Muscle of arm (tissue), 12 donors: Measurements from ENCODE around the gene MMP28. TPM values are rescaled to one million over a fixed set of nuclear protein-coding genes. Genes with fewer than 3 reads are reported as not detected.
"Not testable (repeated sequence)": the region's sequence is repeated elsewhere in the genome, so short reads cannot be mapped to it uniquely, and the experiment has no call there.

ENCODE experiments used
- DNase-seq: peaks from one replicate; pipeline ENCODE4 v3.0.0-alpha.2; 2013
- polyA plus RNA-seq, 12 donors: library from polyadenylated mRNA; unstranded; fragments of 120-200 nt; gene quantifications; one replicate each; pipeline ENCODE4 v1.2.1, GENCODE V29; 2013; ENCODE audit not compliant: insufficient read length in 12 of 12

The MMP28 gene
- polyA plus RNA-seq, 12 donors = 2.2 to 14.3 (median 3.7) TPM; not detected in 1

DNA sequence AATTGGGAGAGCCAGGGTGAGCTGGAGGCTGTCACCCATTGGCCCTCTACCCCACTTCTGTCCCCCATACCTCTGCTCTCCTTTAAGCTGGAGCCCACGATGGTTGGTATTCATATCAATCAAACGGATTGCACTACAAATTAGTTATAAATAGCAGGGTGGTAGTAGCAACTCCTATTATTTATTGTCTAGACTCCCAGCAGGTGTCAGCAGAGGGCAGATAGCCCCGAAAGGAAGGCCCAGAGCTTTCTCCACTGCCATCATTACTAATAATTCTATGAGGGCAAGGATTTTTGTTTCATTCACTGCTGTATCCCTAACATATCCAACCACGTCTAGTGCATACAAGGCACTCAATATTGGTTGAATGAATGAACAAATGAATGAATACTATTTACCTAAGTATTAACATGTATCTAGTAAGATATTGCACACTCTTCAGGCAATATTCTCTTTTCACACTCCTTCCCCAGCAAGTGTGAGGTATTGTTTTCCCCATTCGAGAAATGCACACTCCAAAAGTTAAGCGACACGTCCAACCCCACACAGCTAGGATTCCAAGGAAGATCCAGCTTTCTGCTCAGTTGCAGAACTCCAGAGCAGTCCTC is 28.4 kb downstream of the MMP28 start:
- DNase-seq = peak; percentile 35

DNA sequence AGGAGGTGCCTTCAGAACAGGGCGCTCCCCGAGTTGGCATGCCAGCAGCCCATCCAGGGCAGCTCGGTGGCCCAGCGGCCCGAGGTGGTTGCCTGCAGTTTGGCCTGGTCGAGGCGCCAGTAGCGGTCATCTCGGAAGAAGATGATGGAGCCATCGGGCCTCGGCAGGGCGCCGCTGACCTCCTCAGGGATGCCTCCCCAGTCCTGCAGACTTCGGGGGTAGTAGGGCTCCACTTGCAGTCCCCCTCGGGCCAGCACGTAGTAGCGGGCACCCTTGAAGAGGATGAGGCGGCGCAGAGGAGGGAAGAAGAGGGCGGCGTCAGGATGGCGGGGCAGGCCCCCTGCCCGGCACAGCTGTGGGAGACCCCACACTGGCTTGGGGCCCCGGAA is 29.0 kb downstream of the MMP28 start:
- no peak for DNase-seq

DNA sequence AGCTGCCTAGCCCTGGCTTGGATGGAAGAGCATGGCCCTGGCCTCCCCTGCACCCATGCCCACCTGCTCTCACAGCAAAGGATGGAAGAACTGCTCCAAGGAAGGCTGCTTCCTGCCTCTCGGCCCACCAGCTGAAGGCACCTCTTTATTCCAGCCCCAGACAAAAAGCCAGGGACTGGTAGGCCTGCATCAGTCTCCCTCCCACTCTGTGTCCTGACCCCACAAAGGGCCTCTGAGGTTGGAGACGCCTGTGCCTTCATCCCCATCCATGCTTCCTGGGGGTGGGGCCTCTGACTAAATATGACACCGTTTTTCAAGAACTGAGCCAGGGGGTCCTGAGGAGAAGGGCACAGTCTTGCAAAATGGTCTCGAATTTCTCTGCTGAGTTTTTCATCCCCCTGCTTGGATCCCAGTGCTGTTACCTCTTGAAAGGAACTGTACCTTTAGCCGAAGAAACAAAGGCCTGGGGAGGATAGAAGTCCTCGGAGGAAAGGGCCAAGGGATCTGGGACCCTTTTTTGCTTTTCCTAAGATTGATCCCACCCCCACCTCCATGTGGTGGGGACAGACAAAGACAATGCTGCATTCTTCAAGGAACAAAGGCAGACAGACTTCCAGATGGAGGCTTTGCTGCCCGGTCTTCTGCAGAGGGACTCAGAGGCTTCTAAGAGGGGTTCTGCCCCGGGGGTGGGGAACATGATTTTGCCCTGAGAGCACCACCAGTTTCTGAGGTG is 29.5 kb downstream of the MMP28 start:
- no peak for DNase-seq

DNA sequence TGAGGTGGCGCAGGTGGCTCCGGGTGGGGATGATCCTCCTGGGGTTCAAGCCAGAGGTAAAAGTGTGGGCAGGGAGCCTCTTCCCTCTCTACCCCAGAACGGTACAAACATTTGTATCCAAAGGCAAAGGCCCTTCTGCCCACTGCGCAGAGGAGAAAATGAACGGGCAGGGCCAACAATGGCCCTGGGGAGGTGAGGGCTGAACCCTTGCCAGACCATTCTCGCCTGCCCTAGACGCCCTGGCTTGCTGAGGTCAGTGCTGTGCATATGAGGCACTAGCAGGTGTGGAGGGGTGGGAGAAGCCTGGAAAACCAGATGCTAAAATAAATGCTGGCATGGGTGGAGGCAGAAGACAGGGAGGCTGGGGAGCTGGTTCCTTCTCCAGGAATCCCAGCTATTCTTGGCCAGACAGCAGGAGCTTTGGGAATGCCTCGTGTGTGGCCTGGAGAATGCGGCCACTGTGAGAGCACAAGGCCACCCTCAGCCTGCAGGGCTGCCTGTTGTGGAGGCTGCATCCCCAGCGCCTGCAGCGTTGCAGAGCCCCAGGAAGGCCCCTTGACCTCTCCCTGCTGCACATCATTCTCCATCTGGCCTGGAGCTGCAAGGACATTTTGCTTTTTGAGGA is 30.2 kb downstream of the MMP28 start:
- no peak for DNase-seq

DNA sequence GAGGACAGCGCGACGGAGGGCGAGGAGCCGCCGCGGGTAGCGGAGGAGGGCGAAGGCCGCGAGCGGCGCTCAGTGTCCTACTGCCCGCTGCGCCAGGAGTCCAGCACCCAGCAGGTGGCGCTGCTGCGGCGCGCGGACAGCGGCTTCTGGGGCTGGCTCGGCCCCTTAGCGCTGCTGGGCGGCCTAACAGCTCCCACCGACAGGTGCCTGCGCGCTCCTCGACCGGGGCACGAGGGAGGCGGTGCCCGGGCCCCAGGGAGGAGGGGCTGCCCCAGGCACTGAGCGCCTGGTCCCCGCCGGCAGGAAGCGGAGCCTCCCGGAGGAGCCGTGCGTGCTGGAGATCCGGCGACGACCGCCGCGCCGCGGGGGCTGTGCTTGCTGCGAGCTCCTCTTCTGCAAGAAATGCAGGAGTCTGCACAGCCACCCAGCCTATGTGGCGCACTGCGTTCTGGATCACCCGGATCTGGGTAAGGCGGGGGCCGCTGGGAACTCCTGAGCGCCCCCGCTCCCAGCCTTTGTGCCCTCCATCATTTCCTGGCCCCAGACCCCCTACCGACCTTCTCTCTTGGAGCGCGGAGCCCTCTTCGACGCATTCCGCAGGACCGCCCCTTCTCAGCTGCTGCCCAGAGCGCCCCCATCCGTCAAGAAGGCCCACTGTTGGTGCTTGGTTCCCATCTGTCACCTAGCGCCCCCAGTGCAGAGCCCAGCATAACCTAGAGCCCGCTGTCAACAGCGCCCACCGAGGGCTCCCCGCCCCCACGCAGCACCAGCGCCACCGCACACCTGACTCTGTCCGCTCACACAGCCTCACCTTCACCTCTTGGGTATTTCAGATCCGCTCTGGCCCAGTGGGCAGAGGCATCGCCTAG is 31.1 kb downstream of the MMP28 start:
- peak; percentile 89 for DNase-seq

DNA sequence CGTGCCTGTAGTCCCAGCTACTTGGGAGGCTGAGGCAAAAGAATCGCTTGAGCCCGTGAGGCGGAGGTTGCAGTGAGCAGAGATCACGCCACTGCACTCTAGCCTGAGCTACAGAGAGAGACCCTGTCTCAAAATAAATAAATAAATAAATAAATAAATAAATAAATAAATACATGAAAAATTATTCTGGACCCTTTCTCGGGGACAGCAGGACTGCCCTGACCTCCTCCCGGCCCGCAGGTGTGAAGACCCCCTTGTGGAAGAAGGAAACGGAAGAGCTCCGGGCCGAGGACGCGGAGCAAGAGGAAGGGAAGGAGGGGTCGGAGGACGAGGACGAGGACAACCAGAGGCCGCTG is 31.7 kb downstream of the MMP28 start:
- no peak for DNase-seq

DNA sequence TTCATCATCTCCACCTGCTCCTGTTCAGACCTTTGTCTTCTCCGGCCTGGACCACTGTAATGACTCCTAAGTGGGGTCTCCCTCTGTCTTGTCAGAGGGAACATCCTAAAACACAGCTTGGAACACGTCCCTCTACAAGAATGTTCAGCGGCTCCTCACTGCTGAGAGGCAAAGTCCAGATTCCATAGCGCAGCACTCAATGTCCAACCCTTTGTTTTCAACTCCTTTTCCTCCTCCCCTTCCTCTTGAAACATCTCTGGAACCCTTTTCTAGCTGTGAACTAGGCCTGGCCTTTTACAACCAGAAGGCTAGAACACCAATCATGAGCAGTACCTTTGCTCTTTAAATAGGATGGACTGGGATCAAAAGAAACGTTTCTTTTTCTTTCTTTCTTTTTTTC is 33.8 kb downstream of the MMP28 start:
- DNase-seq = no peak

DNA sequence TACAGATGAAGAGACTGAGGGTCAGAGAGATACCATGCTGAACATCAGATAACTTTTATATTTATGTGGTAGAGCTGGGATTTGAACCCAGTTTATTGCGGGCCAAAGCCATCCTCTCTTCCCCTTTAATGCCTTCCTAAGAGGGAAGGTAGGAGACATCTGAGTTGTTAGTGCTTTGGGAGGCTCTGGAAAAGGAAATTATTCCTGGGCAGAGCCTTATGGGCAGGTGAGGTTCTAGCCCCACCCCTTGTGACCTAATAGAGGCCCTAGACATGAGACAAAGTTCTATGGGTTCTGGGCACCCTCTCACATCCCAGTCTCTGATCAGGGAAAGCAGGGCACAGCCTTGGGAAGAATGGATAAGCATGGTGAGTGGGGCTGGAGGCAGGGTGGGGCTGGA is 34.9 kb downstream of the MMP28 start, which contains the start of gene C17orf50:
C17orf50 (plus strand) TSS at position 301 of the 400 bp plus-strand sequence; CDS start at position 356, 55 bp downstream.
- DNase-seq = no peak

DNA sequence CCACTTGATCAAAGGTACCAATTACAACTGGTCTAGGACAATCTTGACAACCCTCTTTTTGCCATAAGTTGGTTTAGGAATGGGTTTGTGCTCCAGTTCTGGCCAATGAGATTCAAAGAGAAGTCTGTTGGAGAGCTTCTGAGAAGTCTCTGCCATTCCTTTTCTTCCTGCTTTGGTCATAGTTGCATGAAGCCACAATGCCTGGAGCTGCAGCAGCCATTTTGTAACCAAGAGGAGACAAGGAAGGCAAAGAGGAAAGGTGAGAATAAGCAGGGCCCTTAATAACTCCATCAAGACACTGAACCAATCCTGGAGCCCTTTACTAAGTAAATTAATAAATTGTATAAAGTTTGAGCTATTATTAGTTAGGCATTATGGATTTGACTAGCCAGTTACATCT is 38.2 kb downstream of the MMP28 start:
- no peak for DNase-seq

DNA sequence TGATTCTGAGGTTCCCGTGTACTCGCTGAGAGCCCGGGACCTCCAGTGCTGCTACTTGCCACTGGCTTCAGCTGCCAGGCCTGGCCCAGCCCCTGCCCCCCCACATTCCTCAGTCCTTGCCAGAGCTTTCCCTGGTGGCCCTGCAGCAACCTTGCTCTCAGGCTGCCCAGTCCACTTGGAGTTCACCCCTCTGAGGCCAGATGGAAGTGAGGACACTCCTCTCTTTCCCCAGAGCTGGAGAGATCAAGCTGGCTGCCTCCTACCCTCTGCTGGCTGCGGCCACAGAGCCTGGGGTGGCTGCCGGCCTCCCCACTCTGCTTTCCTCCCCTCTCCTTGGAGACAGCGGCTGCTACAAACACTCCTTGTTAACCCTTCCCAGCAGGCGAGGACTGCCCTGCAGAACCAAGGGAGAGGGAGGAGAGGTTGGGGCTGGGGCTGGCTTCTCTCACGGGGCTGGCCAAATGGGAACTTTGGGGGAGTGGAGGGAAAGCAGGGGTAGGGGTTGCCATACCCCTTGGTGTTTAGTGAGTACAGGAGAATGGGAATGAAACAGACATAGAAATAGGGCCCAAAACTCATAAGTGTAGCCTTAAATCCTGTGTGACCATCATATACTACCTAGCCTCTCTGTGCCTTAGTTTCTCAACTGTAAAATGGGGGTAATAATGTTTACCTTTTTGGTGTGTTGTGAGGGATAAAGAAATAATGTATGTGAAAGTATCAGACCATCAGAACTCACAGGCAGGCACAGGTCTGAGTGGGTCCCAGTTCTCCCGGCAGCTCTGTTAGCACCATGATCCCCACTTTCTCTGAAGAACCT is 42.3 kb downstream of the MMP28 start, which contains the start of gene GAS2L2:
GAS2L2 (minus strand) TSS at position 295 of the 820 bp plus-strand sequence. CDS start 389 bp downstream, outside the sequence.
- no peak for DNase-seq

DNA sequence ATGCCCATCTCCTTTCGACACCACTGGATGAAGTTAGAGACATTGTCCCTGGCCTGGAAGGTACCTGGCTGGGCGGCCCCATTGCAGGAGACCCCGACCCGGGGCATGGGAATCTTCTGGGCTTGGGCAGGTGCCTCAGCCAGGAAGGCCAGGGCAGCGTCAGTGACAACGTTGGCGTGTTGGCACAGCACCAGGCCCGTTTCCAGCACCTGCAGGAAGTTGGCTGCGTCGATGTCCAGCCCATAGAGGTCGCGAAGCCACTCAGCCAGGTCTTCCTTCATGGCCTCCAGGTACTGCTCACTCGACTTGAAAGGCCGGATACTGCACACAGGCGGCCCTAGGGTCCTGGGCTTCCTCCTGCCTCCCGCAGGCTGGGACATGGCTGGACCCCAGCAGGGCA is 43.0 kb downstream of the MMP28 start:
- DNase-seq = no peak

DNA sequence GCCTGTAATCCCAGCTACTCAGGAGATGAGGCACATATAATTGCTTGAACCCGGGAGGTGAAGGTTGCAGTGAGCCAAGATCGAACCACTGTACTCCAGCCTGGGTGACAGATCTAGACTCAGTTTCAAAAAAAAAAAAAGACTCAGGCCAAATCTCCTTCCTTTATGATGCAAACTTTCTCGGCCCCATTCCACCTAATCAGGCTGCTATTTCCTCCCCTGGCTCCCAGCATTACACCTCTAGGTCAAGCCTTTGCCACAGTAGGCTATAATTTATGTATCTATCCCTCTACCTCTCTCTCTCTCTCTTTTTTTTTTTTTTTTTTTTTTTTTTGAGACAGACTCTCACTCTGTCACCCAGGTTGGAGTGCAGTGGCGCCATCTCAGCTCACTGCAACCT is 43.9 kb downstream of the MMP28 start:
- DNase-seq = not testable (repeated sequence)

DNA sequence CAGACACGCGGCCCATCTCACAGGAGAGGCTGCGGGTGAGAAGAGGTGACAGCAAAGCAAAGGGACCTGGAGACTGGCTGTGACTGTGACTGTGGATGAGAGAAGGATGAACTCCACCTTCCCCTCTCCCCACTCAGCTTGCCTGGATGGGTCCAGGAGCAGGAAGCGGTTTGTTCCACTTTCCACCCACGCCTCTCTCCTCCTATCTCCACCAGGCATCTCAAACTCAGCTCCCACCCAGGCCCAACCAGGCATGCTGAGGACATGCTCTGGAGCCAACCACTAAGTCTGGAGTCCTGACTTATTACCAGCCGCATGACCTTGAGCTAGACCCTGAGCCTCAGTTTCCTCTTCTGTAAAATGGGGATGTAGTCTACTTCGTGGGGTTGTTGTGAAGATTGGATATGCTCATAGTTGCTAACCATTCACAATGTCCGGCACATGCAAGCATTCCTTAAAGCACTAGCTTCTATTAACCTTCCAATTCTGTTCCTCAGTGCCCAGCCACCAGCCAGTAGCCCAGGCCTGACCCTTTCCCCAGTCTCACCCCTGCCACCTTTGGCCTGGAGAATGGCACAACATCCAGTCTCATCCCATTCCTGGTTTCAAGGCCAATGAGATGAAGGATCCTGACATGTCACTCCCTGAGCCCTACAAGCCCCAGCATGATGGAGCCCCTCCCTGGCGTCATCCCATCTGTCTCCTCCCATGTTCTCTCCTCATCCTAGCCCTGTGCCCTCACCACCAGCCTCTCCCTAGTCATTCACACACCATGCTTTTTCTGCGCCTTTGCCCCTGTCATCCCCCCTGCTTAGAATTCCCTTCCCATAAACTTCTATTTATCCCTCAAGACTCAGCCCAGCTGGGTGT is 44.7 kb downstream of the MMP28 start:
- no peak for DNase-seq

DNA sequence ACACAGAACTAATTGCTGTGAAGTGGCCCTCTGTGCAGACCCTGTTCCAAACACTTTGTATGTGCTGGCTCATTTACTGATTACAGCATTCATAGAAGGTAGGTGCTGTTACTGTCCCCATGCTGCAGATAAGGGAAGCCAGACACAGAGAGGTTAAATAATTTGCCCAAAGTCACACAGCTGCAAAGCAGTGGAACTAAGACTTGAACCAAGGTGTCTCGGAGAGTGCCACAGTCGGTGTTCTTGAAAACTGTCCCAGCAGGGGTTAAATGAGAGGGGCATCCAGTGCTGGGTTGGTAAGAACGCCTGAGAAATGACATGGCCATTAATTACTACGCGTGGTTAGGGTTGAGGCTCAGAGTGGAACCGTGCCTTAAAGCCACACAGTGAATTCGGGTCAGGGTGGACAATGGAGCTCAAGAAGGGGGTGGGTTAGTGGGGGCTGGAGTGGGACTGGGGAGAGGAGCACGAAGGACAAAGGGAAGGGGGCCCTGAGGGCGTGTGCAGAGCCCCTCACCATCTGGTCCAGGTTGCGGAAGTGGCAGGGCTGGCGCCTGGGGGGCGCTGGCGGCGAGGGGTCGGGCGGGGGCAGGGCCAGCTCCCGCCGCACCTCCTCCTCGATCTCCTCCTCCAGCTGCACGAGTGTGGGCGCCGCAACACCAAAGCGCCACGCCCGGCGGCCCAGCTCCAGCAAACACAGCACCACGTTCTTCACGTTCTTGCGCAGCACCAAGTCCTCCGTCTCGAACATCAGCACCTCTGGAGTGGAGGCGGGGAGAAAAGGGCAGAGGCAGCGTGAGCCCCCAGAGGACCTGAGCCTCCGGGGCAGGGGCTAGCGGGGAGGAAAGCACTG is 45.7 kb downstream of the MMP28 start:
- DNase-seq = no peak

DNA sequence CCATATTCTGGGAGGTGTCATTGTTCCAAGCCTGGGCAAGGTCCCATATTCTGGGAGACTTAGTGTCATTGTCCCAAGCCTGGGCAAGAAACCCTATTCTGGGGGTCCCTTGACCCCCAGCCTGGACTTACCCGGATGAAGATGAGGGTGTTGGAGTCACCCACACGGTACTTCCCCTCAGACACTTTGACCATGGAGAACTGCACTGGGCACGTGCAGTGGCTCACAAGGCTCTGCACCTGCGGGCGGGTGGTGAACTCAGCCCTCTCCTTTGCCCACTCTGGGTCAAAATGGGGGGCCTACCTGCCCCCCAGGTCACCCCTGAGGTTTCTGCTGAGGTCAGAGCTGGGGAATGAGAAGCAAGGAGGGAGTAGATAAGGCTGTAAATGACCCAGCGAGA is 46.5 kb downstream of the MMP28 start:
- DNase-seq = no peak

DNA sequence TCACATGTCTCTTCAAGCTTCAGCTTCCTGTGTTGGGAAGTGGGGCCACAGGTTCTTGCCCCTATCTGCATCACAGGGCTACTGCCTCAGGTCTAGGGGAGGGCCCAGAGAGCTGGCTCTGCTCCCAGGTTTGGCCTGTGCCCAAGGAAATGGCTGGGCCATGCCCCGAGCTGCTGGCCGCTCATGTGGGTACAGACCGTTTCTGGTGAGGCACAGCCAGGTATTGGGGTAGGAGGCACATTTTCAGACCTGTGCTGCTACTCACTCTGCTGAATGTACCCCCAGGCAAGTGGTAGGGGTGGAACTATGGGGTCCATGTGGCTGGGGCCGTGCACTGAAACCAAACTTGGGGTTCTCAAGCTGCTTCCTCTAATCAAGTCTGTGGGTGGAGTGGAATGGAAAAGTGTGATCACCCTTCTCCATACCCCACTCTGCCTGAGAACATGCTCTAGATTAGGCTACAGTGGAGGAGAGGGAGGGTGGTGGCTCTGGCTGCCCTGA is 47.0 kb downstream of the MMP28 start:
- DNase-seq = no peak

DNA sequence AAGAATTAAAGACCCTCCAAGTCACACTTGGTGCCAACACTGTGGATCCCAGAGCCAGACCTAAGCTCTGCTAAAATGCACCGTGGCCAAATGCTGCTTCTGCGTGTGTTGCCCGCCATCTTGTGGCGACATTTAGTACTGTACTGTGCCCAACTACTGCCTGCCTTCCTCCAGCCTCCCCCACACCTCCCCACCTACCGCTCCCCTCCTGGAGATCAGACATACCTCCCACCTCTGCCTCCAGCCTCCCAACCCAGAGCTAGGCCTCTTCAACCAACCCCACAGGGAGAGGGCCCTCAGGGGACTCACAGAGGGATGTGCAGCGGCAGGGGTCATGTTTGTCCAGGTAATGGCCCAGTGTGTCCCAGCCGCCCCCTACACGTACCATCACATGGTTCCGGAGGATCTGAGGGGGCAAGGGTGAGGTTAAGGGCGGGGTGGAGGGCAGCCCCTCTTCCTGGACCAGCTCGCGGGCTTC is 47.9 kb downstream of the MMP28 start:
- peak; percentile 81 for DNase-seq

DNA sequence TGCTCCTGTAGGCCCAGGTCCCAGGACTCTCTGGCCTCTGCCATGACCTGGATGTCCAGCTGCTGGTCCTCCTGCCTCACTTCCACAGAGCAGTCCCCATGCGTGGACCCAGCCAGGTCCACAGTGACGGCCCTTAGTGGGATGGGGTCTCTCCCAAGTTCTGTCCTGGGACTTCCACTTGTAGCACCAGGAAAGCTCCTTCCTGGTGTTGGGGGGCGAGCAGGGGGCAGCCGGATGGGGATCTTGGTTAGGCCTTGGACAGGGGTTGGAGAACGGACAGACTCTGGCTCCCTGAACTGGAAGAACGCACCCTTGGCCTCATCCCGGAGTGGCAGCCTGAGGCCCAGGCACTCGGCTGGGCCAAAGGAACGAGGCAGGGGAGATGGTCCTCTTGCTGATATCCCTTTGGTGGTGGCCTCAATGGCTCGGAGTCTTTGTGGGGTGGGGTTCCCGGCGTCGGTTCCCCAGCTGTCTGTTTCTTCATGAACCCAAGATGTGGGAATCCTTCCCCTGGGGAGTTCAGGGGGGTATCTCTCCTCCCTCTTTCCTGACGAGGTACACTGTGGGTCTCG is 49.6 kb downstream of the MMP28 start:
- no peak for DNase-seq
